Cardiac ventricle fibroblast (primary cell): ENCODE results near the gene HAS3. TPM values are rescaled to one million over a fixed set of nuclear protein-coding genes. Genes with fewer than 3 reads are reported as not detected.

ENCODE experiments used
- total RNA-seq: library from RNA; depleted of rRNA; stranded (reverse); fragments of >200 nt; gene quantifications from 2 replicates; pipeline ENCODE4 v1.2.3, GENCODE V29; 2015

The HAS3 gene, protein sequence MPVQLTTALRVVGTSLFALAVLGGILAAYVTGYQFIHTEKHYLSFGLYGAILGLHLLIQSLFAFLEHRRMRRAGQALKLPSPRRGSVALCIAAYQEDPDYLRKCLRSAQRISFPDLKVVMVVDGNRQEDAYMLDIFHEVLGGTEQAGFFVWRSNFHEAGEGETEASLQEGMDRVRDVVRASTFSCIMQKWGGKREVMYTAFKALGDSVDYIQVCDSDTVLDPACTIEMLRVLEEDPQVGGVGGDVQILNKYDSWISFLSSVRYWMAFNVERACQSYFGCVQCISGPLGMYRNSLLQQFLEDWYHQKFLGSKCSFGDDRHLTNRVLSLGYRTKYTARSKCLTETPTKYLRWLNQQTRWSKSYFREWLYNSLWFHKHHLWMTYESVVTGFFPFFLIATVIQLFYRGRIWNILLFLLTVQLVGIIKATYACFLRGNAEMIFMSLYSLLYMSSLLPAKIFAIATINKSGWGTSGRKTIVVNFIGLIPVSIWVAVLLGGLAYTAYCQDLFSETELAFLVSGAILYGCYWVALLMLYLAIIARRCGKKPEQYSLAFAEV
- 0.05 TPM in 1 of 2 replicates, not detected in the other for total RNA-seq

DNA sequence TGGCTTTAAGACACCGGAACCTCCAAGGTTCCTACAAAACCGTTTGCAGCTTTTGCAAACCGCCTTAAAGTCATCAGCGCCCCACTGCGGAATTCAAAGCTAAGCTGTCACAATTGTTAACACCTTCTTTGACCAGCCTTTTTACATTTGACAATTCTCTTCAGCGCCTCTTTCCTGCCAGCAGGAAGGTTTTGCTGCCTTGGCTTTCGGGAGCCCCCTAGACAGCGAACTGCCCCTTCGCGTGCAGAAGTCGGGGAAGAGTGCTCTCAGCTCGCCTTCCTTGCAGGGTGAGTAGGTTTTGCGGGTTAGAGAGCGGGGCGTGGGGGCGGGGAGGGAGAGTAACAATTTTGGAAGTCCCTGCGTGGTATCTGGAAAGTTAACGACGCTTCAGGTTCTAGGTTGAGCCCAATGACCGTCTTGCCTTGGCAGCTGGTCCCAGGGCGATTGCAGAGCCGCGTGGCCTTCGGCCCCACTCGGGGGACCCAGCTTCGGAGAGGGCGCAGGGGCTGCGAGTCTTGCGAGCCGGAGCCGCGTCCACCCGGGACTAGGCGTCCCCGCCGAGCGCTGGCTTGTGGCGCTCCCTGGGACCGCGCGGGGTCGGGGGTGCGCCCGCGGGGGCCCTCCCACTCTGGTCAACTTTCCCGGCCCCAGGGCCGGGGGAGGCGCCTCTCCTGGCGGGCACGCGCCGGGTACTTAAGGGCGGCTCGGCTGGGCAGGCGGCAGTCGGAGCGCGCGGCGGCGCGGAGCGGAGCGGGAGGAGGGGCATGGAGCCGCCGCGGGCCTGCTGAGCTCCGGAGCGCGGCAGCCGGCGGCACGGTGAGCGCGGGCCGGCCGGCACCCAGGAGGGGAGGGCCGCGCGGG lies at the start of gene HAS3:
Gene HAS3 (plus strand): TSS at position 153 of the 861 bp plus-strand sequence. CDS start 3,743 bp downstream, outside the sequence.

DNA sequence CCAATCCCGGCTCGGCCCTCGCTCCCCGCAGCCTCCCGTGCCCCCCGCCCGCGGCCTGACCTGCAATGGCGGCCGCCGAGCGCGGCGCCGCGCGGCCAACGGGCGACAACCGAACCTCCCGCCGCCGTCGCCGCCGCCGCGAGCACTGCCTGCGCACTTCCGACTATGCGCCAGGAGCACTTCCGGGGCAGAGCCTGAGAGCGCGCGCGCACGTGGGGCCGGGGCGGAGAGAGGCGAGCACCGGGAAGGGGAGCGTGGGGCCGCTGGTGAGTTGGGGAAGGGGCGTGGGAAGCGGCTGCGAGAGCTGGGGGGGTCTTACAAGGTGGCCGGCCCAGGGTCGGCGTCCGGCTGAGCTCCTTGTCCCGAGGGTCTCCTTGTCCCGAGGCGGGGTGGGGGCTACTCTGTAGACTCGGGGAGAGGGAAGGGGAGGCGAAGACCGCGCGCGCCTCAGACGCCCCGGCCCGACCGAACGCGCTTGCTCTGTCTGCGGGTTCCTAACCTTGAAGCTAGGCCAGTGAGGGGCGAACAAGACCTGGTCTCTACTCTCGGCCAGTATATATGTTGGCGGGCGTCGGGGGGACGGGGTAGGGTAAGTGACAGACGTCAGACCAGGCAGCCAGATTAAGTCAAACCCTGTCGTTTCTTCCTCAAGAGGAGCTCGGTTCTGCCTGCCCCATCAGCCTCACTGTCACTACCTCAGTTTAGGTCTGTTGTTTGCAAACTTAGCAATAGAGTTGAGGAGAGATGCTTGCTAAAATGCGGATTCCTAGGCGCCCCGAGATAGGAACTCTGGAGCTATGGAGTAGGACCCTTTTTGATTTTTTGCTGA lies 27.2 kb downstream of the HAS3 start, which contains the start of the genes CHTF8 and UTP4:
Gene CHTF8 (minus strand): TSS at position 165 of the 829 bp plus-strand sequence. CDS start 11,130 bp downstream, outside the sequence.
Gene UTP4 (plus strand): TSS at position 226 of the 829 bp plus-strand sequence. CDS start 811 bp downstream, outside the sequence.

Other genes with a start within 250 kb of the HAS3 start
- gene CHTF8, start 26.9 kb downstream of the HAS3 start, total RNA-seq, result 79.6 and 84.0 TPM in 2 replicates
- 19.3 and 30.2 TPM in 2 replicates for gene UTP4, start 27.0 kb downstream of the HAS3 start, total RNA-seq
- 31.5 and 34.5 TPM in 2 replicates for gene SNTB2, start 81.5 kb downstream of the HAS3 start, total RNA-seq
- 24.6 and 32.1 TPM in 2 replicates for gene VPS4A, start 205.7 kb downstream of the HAS3 start, total RNA-seq
- 14.8 and 17.0 TPM in 2 replicates for gene PDF, start 224.9 kb downstream of the HAS3 start, total RNA-seq
- gene COG8, start 233.9 kb downstream of the HAS3 start, total RNA-seq, result 42.7 and 52.4 TPM in 2 replicates
- 13.4 and 18.2 TPM in 2 replicates for gene NIP7, start 234.1 kb downstream of the HAS3 start, total RNA-seq
- gene TMED6, start 246.1 kb downstream of the HAS3 start, total RNA-seq, result not detected in 2 replicates